HEK293T (cell line): ENCODE results near the gene ERC1.

Experiments
- BHLHE40 ChIP-seq: fragments of 450-650 bp; IDR thresholded peaks from 2 replicates; pipeline ENCODE4 v1.6.1; 2016; ENCODE audit warnings: mild to moderate bottlenecking, moderate library complexity, borderline replicate concordance
- CTBP1 ChIP-seq: fragments of 450-650 bp; IDR thresholded peaks from 2 replicates; pipeline ENCODE4 v1.6.1; 2016; ENCODE audit warnings: borderline replicate concordance
- ELF4 ChIP-seq: fragments of 450-650 bp; IDR thresholded peaks from 2 replicates; pipeline ENCODE4 v1.6.1; 2017; ENCODE audit warnings: antibody characterized with exemption
- FOXK2 ChIP-seq: fragments of 450-650 bp; IDR thresholded peaks from 2 replicates; pipeline ENCODE4 v1.6.1; 2016; ENCODE audit warnings: mild to moderate bottlenecking
- HDGF ChIP-seq: fragments of 450-650 bp; IDR thresholded peaks from 2 replicates; pipeline ENCODE4 v1.6.1; 2017; ENCODE audit warnings: antibody characterized with exemption, borderline replicate concordance
- NFRKB ChIP-seq: fragments of 450-650 bp; IDR thresholded peaks from 2 replicates; pipeline ENCODE4 v1.6.1; 2016; ENCODE audit warnings: mild to moderate bottlenecking, moderate library complexity
- SP1 ChIP-seq: fragments of 450-650 bp; IDR thresholded peaks from 2 replicates; pipeline ENCODE4 v1.6.1; 2017
- SUZ12 ChIP-seq: fragments of 450-650 bp; IDR thresholded peaks from 2 replicates; pipeline ENCODE4 v1.6.1; 2016; ENCODE audit warnings: mild to moderate bottlenecking
- TARDBP ChIP-seq: fragments of 450-650 bp; IDR thresholded peaks from 2 replicates; pipeline ENCODE4 v1.6.1; 2016
- ZNF384 ChIP-seq: fragments of 450-650 bp; IDR thresholded peaks from 2 replicates; pipeline ENCODE4 v1.6.1; 2016

GRCh38 chr12:1465990-1466389 lies 475.0 kb downstream of the ERC1 start:
- TF ChIP-seq TARDBP = no peak
- no peak for TF ChIP-seq NFRKB
- no peak for TF ChIP-seq BHLHE40
- TF ChIP-seq SP1 = no peak
- no peak for TF ChIP-seq CTBP1
- no peak for TF ChIP-seq FOXK2
- TF ChIP-seq HDGF = no peak
- no peak for TF ChIP-seq ELF4
- no peak for TF ChIP-seq ZNF384
- TF ChIP-seq SUZ12 = no peak
